Erythroblast (primary cell): ENCODE results near the gene APP.

Experiments
- GATA1 ChIP-seq: IDR thresholded peaks from 2 replicates; pipeline ENCODE4 v1.6.1; 2011; ENCODE audit warnings: low read depth, mild to moderate bottlenecking, control low read depth, low read length, moderate library complexity
- POLR2A ChIP-seq: IDR thresholded peaks from 2 replicates; pipeline ENCODE4 v1.6.1; 2011; ENCODE audit warnings: mild to moderate bottlenecking, low read length

DNA sequence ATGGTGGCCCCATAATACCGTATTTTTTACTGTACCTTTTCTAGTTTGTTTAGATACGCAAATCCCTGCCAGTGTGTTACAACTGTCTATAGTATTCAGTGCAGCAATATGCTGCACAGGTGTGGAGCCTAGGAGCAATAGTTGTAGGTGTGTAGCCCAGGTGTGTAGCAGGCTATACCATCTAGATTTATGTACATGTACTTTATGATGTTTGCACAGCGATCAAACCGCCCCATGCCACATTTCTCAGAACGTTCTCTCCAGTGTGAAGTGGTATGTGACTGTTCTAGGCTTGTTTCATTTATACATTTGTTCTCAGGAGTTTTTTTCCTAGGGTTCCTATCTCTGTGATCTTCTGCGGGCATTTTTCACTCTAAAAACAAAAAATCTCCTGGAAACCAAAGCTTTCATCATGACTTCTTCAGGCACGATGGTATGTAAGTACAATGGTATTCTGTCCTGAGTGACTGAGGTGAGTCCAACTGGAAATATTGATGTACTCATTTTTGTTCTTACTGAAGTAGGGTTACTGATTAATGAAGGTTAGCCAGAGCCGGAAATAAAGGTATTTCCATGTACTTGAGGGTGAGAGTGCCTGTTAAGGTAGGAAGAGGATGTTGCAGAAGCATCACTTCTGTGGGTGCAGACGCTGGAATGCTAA is 282.8 kb downstream of the APP start:
- TF ChIP-seq POLR2A (no peak), GATA1 (no peak)
